Stomach (tissue), 19 donors: ENCODE results near the gene OR51A2. TPM values are rescaled to one million over a fixed set of nuclear protein-coding genes. Genes with fewer than 3 reads are reported as not detected.
"Not testable (repeated sequence)": the region's sequence is repeated elsewhere in the genome, so short reads cannot be mapped to it uniquely, and the experiment has no call there.

ENCODE experiments used
- DNase-seq, 2 donors: peaks; one replicate each; pipeline versions ENCODE4 v3.0.0 to v3.0.0-alpha.2; 2013 to 2019
- H3K27ac ChIP-seq, 5 donors: fragments of 200-600 bp in 4 of 5; sonication (generic) in 4 of 5; one replicate each; pipeline ENCODE4 v1.5.1; 2013 to 2019; ENCODE audit warnings: mild to moderate bottlenecking in 1 of 5, moderate library complexity in 1 of 5
- H3K27me3 ChIP-seq, 3 donors: fragments of 200-600 bp; sonication (generic); one replicate each; pipeline ENCODE4 v1.5.1; 2017 to 2019; ENCODE audit warnings: mixed run types in 1 of 3
- H3K36me3 ChIP-seq, 4 donors: fragments of 200-600 bp; sonication (generic); 1 replicate in 3 of 4; 2 replicates in 1 of 4; pipeline ENCODE4 v1.5.1; 2016 to 2019
- H3K4me1 ChIP-seq, 4 donors: fragments of 200-600 bp; sonication (generic); one replicate each; pipeline ENCODE4 v1.5.1; 2016 to 2019
- H3K4me3 ChIP-seq, 4 donors: fragments of 200-600 bp; sonication (generic) in 3 of 4; one replicate each; pipeline ENCODE4 v1.5.1; 2016 to 2019; ENCODE audit warnings: mild to moderate bottlenecking in 1 of 4
- H3K9me3 ChIP-seq, 4 donors: fragments of 200-600 bp; sonication (generic); one replicate each; pipeline ENCODE4 v1.5.1; 2016 to 2019
- EP300 ChIP-seq: sonication (generic); formaldehyde crosslinking; IDR thresholded peaks from one replicate; pipeline ENCODE4 v1.6.1; 2017; ENCODE audit warnings: antibody characterized with exemption
- POLR2A ChIP-seq, 4 donors: fragments of 450-650 bp; IDR thresholded peaks; one replicate each; pipeline ENCODE4 v1.6.1; 2016; ENCODE audit warnings: antibody characterized with exemption in 4 of 4, control low read depth in 2 of 4, mild to moderate bottlenecking in 1 of 4, moderate library complexity in 1 of 4
- POLR2AphosphoS5 ChIP-seq, 3 donors: sonication (generic); formaldehyde crosslinking; IDR thresholded peaks; one replicate each; pipeline ENCODE4 v1.6.1; 2016; ENCODE audit warnings: antibody characterized with exemption in 3 of 3
- WGBS, 5 donors: extraction: QIAGEN DNeasy Blood & Tissue Kit in 3 of 5; methylation state at CpG; one replicate each; pipeline versions ENCODE4 v1.1.5 to v1.1.7; 2013 to 2018; 5-methylcytosine and 5-hydroxymethylcytosine counted together
- intact Hi-C: fragments of 100-400 bp; cut with DNase I; formaldehyde crosslinking; loops from one replicate; pipeline ENCODE4 v1.15.1; 2023; ENCODE audit warnings: low total_unique reads
- long read RNA-seq, 10 donors: transcript quantifications; one replicate each; lab custom pipeline, GENCODE V29; 2026
- polyA plus RNA-seq, 3 donors: library from polyadenylated mRNA; stranded (reverse); fragments of 200-250 nt; gene quantifications; one replicate each; pipeline ENCODE4 v1.2.3, GENCODE V29; 2013
- total RNA-seq, 5 donors: library from RNA; depleted of rRNA; stranded (reverse); fragments of >200 nt; gene quantifications; one replicate each; pipeline versions ENCODE4 v1.1.0 to v1.2.3, GENCODE V29; 2014 to 2016
- TF ChIP-seq, protein P1 (sequence below), 7 experiments: fragments of 450-650 bp in 4 of 7; fragments of 200-600 bp in 3 of 7; sonication (generic) in 3 of 7; IDR thresholded peaks; one replicate each; pipeline ENCODE4 v1.5.1; 2016 to 2019; ENCODE audit warnings: antibody characterized with exemption in 7 of 7, control low read depth in 2 of 7, mild to moderate bottlenecking in 1 of 7
- donor health status: healthy with polysubstance abuse.
- donor health status: Bipolar disorder and iron deficiency.
- donor health status: healthy.

The OR51A2 gene, protein sequence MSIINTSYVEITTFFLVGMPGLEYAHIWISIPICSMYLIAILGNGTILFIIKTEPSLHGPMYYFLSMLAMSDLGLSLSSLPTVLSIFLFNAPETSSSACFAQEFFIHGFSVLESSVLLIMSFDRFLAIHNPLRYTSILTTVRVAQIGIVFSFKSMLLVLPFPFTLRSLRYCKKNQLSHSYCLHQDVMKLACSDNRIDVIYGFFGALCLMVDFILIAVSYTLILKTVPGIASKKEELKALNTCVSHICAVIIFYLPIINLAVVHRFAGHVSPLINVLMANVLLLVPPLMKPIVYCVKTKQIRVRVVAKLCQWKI
- total RNA-seq (not detected), polyA plus RNA-seq (not detected)
- long read RNA-seq, donor 1 = 0 reads
- long read RNA-seq, donor 2 = 0 reads
- long read RNA-seq, donor 3 = 0 reads
- long read RNA-seq, donor 4 = 0 reads
- long read RNA-seq, donor 5 = 0 reads
- long read RNA-seq, donor 6 = 0 reads
- long read RNA-seq, donor 7 = 0 reads
- long read RNA-seq, donor 8 = 0 reads
- long read RNA-seq, donor 9 = 0 reads
- long read RNA-seq, donor 10 = 0 reads

DNA sequence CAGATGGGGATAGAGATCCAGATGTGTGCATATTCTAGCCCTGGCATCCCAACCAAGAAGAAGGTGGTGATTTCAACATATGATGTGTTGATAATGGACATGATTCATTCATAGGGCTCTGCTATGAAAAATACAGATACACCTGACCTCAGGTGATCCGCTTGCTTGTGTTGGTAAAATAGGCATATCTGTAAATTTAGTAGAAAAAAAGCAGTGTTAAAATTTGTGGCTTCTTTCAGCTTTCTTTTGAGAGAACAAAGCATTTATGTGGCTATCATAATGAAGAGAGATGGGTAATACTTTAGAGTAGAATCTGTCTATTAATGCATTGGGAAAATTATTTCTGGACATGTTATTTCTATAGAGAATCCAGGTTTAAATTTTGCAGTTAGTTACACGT, at the start of gene OR51A2:
TSS of gene OR51A2 (minus strand) at position 101 of the 400 bp plus-strand sequence. CDS start at position 101, 0 bp downstream.
- intact Hi-C loops, DNase-seq, H3K4me3 ChIP-seq, H3K36me3 ChIP-seq, H3K27me3 ChIP-seq, H3K9me3 ChIP-seq, H3K27ac ChIP-seq, H3K4me1 ChIP-seq: not testable (repeated sequence)
- 66 to 80% (median 76%) methylated on average over 2 of the region's 2 CpGs for WGBS, 5 donors

DNA sequence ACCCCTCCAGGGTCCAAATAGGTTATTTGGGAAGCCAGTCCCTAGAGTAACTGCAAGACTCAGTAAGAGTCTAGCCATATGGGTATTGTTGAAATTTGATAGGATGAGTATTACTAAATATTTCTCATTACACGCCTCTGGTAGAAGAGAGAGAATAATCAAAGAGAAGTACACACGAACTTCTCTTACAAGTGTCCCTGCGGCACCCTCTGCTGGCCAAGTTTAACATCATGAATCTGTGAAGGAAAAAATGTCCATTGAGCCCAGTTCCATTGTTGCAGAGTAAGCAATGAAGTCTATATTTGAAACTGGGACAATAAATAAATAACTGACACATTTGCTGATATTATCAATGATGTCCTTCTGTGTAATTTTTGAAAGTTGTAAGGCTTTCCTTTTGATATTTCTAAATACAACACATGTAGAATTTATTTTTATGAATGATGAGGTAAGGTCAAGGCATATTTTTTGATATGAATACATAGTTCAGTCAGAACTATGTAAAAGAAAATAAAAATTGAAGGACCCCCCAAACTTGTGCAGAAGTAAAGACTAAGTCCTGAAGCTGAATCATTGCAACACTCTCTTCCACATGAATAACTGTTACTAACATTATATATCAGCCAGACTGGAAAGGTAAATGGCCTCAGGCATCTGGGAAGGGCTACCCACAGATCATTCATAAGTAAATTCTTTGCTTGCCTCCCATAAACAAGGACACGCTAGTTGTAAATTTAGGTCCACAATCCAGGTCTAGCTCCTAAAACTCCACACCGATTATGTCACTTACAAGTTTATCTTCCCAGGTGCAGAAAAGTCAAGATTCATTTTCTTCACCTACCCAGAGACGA, 49.1 kb upstream of the OR51A2 start:
- 38 to 44% (median 38%) methylated on average over 6 of the region's 6 CpGs for WGBS, 5 donors
- intact Hi-C loops = loop anchor here (5.0 kb wide), 1 partner anchor 367 kb away; the partner anchor contains the start of gene OR51D1

DNA sequence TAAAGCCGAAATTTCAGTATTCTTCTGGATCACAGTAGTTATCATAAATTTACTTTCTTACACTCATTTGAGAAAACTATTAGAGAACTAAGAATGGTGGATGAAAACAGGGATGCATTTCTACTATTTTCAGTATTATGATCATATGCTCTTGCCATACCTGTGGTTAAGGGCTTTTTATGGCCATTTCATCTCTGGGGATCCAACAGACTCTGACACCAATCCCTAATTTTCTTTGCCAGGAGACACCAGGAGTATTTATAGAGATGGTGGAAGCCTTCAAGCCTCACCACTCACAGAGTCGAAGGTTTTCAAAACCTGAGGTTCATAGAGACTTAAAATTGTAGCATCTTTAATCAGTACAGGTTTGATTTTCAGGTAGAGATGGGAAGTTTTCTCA, 39.0 kb upstream of the OR51A2 start, which contains the start of gene OR51L1:
TSS of gene OR51L1 (plus strand) at position 301 of the 400 bp plus-strand sequence. CDS start 4,132 bp downstream, outside the sequence.
- DNase-seq = no peak
- Histone ChIP-seq H3K9me3 (no peaks in the 10 kb centered on the region), H3K27me3 (no peaks in the 10 kb centered on the region), H3K36me3 (no peaks in the 10 kb centered on the region), H3K27ac (no peak within 1 kb of the TSS), H3K4me1 (no peaks in the 10 kb centered on the region), H3K4me3 (no peak within 1 kb of the TSS)
- TF ChIP-seq, protein P1, sequence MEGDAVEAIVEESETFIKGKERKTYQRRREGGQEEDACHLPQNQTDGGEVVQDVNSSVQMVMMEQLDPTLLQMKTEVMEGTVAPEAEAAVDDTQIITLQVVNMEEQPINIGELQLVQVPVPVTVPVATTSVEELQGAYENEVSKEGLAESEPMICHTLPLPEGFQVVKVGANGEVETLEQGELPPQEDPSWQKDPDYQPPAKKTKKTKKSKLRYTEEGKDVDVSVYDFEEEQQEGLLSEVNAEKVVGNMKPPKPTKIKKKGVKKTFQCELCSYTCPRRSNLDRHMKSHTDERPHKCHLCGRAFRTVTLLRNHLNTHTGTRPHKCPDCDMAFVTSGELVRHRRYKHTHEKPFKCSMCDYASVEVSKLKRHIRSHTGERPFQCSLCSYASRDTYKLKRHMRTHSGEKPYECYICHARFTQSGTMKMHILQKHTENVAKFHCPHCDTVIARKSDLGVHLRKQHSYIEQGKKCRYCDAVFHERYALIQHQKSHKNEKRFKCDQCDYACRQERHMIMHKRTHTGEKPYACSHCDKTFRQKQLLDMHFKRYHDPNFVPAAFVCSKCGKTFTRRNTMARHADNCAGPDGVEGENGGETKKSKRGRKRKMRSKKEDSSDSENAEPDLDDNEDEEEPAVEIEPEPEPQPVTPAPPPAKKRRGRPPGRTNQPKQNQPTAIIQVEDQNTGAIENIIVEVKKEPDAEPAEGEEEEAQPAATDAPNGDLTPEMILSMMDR (IDR thresholded peaks at IDR 0.05) = no peak
- TF ChIP-seq POLR2A (IDR thresholded peaks at IDR 0.05) = no peak
- no peak for TF ChIP-seq EP300
- TF ChIP-seq POLR2AphosphoS5 (IDR thresholded peaks at IDR 0.05) = no peak
- 82 to 95% (median 85%) methylated on average over 2 of the region's 2 CpGs for WGBS, 5 donors
- intact Hi-C loops = no loop called here

More for the DNA sequence above, 49.1 kb upstream of the OR51A2 start:
- no peaks in the 10 kb centered on the region for H3K27me3 ChIP-seq
- H3K36me3 ChIP-seq = no peaks in the 10 kb centered on the region
- H3K27ac ChIP-seq = no peak overlapping the region
- TF ChIP-seq, protein P1 (IDR thresholded peaks at IDR 0.05) = peak in 5 of 7 experiments; percentile 21 to 53 (median 42)
- TF ChIP-seq POLR2AphosphoS5 (IDR thresholded peaks at IDR 0.05) = no peak
- no peaks in the 10 kb centered on the region for H3K4me1 ChIP-seq
- H3K9me3 ChIP-seq = no peaks in the 10 kb centered on the region
- peak; percentile 72 to 83 for DNase-seq
- H3K4me3 ChIP-seq = no peak overlapping the region

DNA sequence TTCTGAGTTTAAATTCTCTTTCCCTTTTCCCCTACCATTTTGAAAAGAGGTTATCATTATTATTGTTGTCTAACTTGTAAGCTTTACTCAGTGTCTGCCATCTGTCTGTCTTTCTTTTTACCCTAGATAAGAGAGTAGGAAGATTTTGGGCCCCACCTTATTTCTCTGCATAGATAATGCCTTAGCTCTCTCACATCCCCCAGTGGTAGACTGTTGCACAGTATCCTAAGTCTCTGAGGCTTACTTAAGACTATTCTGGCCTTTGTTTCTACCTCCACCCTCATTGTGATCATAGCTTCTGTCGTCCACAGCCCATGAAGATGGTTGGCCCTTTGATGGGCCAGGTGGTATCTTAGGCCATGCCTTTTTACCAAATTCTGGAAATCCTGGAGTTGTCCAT, 35.5 kb upstream of the OR51A2 start:
- Histone ChIP-seq H3K36me3 (no peaks in the 10 kb centered on the region), H3K9me3 (no peaks in the 10 kb centered on the region), H3K27ac (no peak overlapping the region), H3K27me3 (no peaks in the 10 kb centered on the region), H3K4me3 (no peak overlapping the region), H3K4me1 (no peaks in the 10 kb centered on the region)
- DNase-seq = no peak
- 51 to 82% (median 75%) methylated on average over 1 of the region's 1 CpG for WGBS, 5 donors
- intact Hi-C loops = no loop called here
- TF ChIP-seq POLR2A (IDR thresholded peaks at IDR 0.05) = no peak
- TF ChIP-seq POLR2AphosphoS5 (IDR thresholded peaks at IDR 0.05) = no peak
- TF ChIP-seq EP300 = no peak
- TF ChIP-seq, protein P1 (IDR thresholded peaks at IDR 0.05) = no peak
